Measurements from ENCODE around the gene RIT2. TPM values are rescaled to one million over a fixed set of nuclear protein-coding genes. Genes with fewer than 3 reads are reported as not detected.

Gene RIT2
- polyA plus RNA-seq, 4 donors, result 0.27 TPM; not detected in 3

GRCh38 chr18:42765302-42765701 lies 350.2 kb downstream of the RIT2 start:
- 23 to 37% (median 34%) methylated on average over 2 of the region's 2 CpGs for WGBS, 3 donors
- Histone ChIP-seq H3K4me1 (ENCODE audit: control insufficient read depth in 3 of 3, insufficient read depth in 2 of 3, low read depth in 1 of 3, low read length in 2 of 3) (no peaks in the 10 kb centered on the region), H3K9me3 (ENCODE audit: control insufficient read depth in 2 of 2, insufficient read depth in 1 of 2, low read depth in 1 of 2, low read length in 1 of 2) (peaks cover 0 to 2% of the 10 kb centered on the region in 2 donors), H3K27me3 (ENCODE audit: control insufficient read depth in 3 of 3, insufficient read depth in 3 of 3, low read length in 3 of 3) (no peaks in the 10 kb centered on the region), H3K36me3 (ENCODE audit: control insufficient read depth in 3 of 3, insufficient read depth in 2 of 3, low read depth in 1 of 3, low read length in 3 of 3) (no peaks in the 10 kb centered on the region), H3K27ac (ENCODE audit: low read depth in 1 of 3, low read length in 2 of 3) (no peak overlapping the region), H3K4me3 (ENCODE audit: low read depth in 1 of 3, low read length in 3 of 3) (no peak overlapping the region)
- no peak for FAIRE-seq
- no peak for DNase-seq

- 38 to 65% (median 61%) methylated on average over 1 of the region's 1 CpG for WGBS, 3 donors
- no peak overlapping the region for H3K4me3 ChIP-seq (ENCODE audit: low read depth in 1 of 3, low read length in 3 of 3)
- no peaks in the 10 kb centered on the region for H3K4me1 ChIP-seq (ENCODE audit: control insufficient read depth in 3 of 3, insufficient read depth in 2 of 3, low read depth in 1 of 3, low read length in 2 of 3)
- no peak for DNase-seq
- no peaks in the 10 kb centered on the region for H3K9me3 ChIP-seq (ENCODE audit: control insufficient read depth in 2 of 2, insufficient read depth in 1 of 2, low read depth in 1 of 2, low read length in 1 of 2)
- H3K36me3 ChIP-seq (ENCODE audit: control insufficient read depth in 3 of 3, insufficient read depth in 2 of 3, low read depth in 1 of 3, low read length in 3 of 3), result no peaks in the 10 kb centered on the region
- H3K27me3 ChIP-seq (ENCODE audit: control insufficient read depth in 3 of 3, insufficient read depth in 3 of 3, low read length in 3 of 3), result no peaks in the 10 kb centered on the region
- FAIRE-seq, result no peak
- no peak overlapping the region for H3K27ac ChIP-seq (ENCODE audit: low read depth in 1 of 3, low read length in 2 of 3)
Measured at GRCh38 chr18:42760290-42760689, 355.2 kb downstream of the RIT2 start.

- H3K4me3 ChIP-seq (ENCODE audit: low read depth in 1 of 3, low read length in 3 of 3), result no peak overlapping the region
- no peak overlapping the region for H3K27ac ChIP-seq (ENCODE audit: low read depth in 1 of 3, low read length in 2 of 3)
- H3K4me1 ChIP-seq (ENCODE audit: control insufficient read depth in 3 of 3, insufficient read depth in 2 of 3, low read depth in 1 of 3, low read length in 2 of 3), result no peaks in the 10 kb centered on the region
- WGBS, 3 donors, result 62 to 79% (median 67%) methylated on average over 2 of the region's 2 CpGs
- no peak for DNase-seq
- FAIRE-seq, result no peak
- no peaks in the 10 kb centered on the region for H3K9me3 ChIP-seq (ENCODE audit: control insufficient read depth in 2 of 2, insufficient read depth in 1 of 2, low read depth in 1 of 2, low read length in 1 of 2)
- H3K27me3 ChIP-seq (ENCODE audit: control insufficient read depth in 3 of 3, insufficient read depth in 3 of 3, low read length in 3 of 3), result no peaks in the 10 kb centered on the region
- no peaks in the 10 kb centered on the region for H3K36me3 ChIP-seq (ENCODE audit: control insufficient read depth in 3 of 3, insufficient read depth in 2 of 3, low read depth in 1 of 3, low read length in 3 of 3)
Measured at GRCh38 chr18:42758852-42759251, 356.6 kb downstream of the RIT2 start.

GRCh38 chr18:42756214-42756613 lies 359.3 kb downstream of the RIT2 start:
- Histone ChIP-seq H3K9me3 (ENCODE audit: control insufficient read depth in 2 of 2, insufficient read depth in 1 of 2, low read depth in 1 of 2, low read length in 1 of 2) (no peaks in the 10 kb centered on the region), H3K27ac (ENCODE audit: low read depth in 1 of 3, low read length in 2 of 3) (no peak overlapping the region), H3K36me3 (ENCODE audit: control insufficient read depth in 3 of 3, insufficient read depth in 2 of 3, low read depth in 1 of 3, low read length in 3 of 3) (no peaks in the 10 kb centered on the region), H3K27me3 (ENCODE audit: control insufficient read depth in 3 of 3, insufficient read depth in 3 of 3, low read length in 3 of 3) (no peaks in the 10 kb centered on the region), H3K4me1 (ENCODE audit: control insufficient read depth in 3 of 3, insufficient read depth in 2 of 3, low read depth in 1 of 3, low read length in 2 of 3) (no peaks in the 10 kb centered on the region), H3K4me3 (ENCODE audit: low read depth in 1 of 3, low read length in 3 of 3) (no peak overlapping the region)
- FAIRE-seq (no peak), DNase-seq (no peak)
- 82 to 89% (median 83%) methylated on average over 3 of the region's 3 CpGs for WGBS, 3 donors

- no peak for FAIRE-seq
- H3K27me3 ChIP-seq (ENCODE audit: control insufficient read depth in 3 of 3, insufficient read depth in 3 of 3, low read length in 3 of 3), result no peaks in the 10 kb centered on the region
- DNase-seq, result no peak
- WGBS, 3 donors, result 79 to 84% (median 84%) methylated on average over 4 of the region's 4 CpGs
- H3K9me3 ChIP-seq (ENCODE audit: control insufficient read depth in 2 of 2, insufficient read depth in 1 of 2, low read depth in 1 of 2, low read length in 1 of 2), result no peaks in the 10 kb centered on the region
- no peak overlapping the region for H3K4me3 ChIP-seq (ENCODE audit: low read depth in 1 of 3, low read length in 3 of 3)
- no peaks in the 10 kb centered on the region for H3K36me3 ChIP-seq (ENCODE audit: control insufficient read depth in 3 of 3, insufficient read depth in 2 of 3, low read depth in 1 of 3, low read length in 3 of 3)
- no peaks in the 10 kb centered on the region for H3K4me1 ChIP-seq (ENCODE audit: control insufficient read depth in 3 of 3, insufficient read depth in 2 of 3, low read depth in 1 of 3, low read length in 2 of 3)
- no peak overlapping the region for H3K27ac ChIP-seq (ENCODE audit: low read depth in 1 of 3, low read length in 2 of 3)
Measured at GRCh38 chr18:42752916-42753315, 362.6 kb downstream of the RIT2 start.

- H3K36me3 ChIP-seq (ENCODE audit: control insufficient read depth in 3 of 3, insufficient read depth in 2 of 3, low read depth in 1 of 3, low read length in 3 of 3), result no peaks in the 10 kb centered on the region
- no peak overlapping the region for H3K4me3 ChIP-seq (ENCODE audit: low read depth in 1 of 3, low read length in 3 of 3)
- DNase-seq, result no peak
- no peak overlapping the region for H3K27ac ChIP-seq (ENCODE audit: low read depth in 1 of 3, low read length in 2 of 3)
- WGBS, 3 donors, result 74 to 89% (median 85%) methylated on average over 1 of the region's 1 CpG
- no peak for FAIRE-seq
- no peaks in the 10 kb centered on the region for H3K4me1 ChIP-seq (ENCODE audit: control insufficient read depth in 3 of 3, insufficient read depth in 2 of 3, low read depth in 1 of 3, low read length in 2 of 3)
- H3K9me3 ChIP-seq (ENCODE audit: control insufficient read depth in 2 of 2, insufficient read depth in 1 of 2, low read depth in 1 of 2, low read length in 1 of 2), result no peaks in the 10 kb centered on the region
- H3K27me3 ChIP-seq (ENCODE audit: control insufficient read depth in 3 of 3, insufficient read depth in 3 of 3, low read length in 3 of 3), result no peaks in the 10 kb centered on the region
Measured at GRCh38 chr18:42746794-42747193, 368.7 kb downstream of the RIT2 start.

- Histone ChIP-seq H3K36me3 (ENCODE audit: control insufficient read depth in 3 of 3, insufficient read depth in 2 of 3, low read depth in 1 of 3, low read length in 3 of 3) (no peaks in the 10 kb centered on the region), H3K4me1 (ENCODE audit: control insufficient read depth in 3 of 3, insufficient read depth in 2 of 3, low read depth in 1 of 3, low read length in 2 of 3) (no peaks in the 10 kb centered on the region), H3K9me3 (ENCODE audit: control insufficient read depth in 2 of 2, insufficient read depth in 1 of 2, low read depth in 1 of 2, low read length in 1 of 2) (no peaks in the 10 kb centered on the region), H3K27me3 (ENCODE audit: control insufficient read depth in 3 of 3, insufficient read depth in 3 of 3, low read length in 3 of 3) (no peaks in the 10 kb centered on the region), H3K27ac (ENCODE audit: low read depth in 1 of 3, low read length in 2 of 3) (no peak overlapping the region), H3K4me3 (ENCODE audit: low read depth in 1 of 3, low read length in 3 of 3) (no peak overlapping the region)
- FAIRE-seq (no peak), DNase-seq (no peak)
Measured at GRCh38 chr18:42745931-42746330, 369.6 kb downstream of the RIT2 start.

GRCh38 chr18:42745171-42745570 lies 370.3 kb downstream of the RIT2 start:
- no peak for FAIRE-seq
- H3K4me3 ChIP-seq (ENCODE audit: low read depth in 1 of 3, low read length in 3 of 3), result no peak overlapping the region
- no peaks in the 10 kb centered on the region for H3K9me3 ChIP-seq (ENCODE audit: control insufficient read depth in 2 of 2, insufficient read depth in 1 of 2, low read depth in 1 of 2, low read length in 1 of 2)
- H3K4me1 ChIP-seq (ENCODE audit: control insufficient read depth in 3 of 3, insufficient read depth in 2 of 3, low read depth in 1 of 3, low read length in 2 of 3), result no peaks in the 10 kb centered on the region
- H3K27ac ChIP-seq (ENCODE audit: low read depth in 1 of 3, low read length in 2 of 3), result no peak overlapping the region
- no peak for DNase-seq
- H3K36me3 ChIP-seq (ENCODE audit: control insufficient read depth in 3 of 3, insufficient read depth in 2 of 3, low read depth in 1 of 3, low read length in 3 of 3), result no peaks in the 10 kb centered on the region
- no peaks in the 10 kb centered on the region for H3K27me3 ChIP-seq (ENCODE audit: control insufficient read depth in 3 of 3, insufficient read depth in 3 of 3, low read length in 3 of 3)

- Histone ChIP-seq H3K4me1 (ENCODE audit: control insufficient read depth in 3 of 3, insufficient read depth in 2 of 3, low read depth in 1 of 3, low read length in 2 of 3) (no peaks in the 10 kb centered on the region), H3K4me3 (ENCODE audit: low read depth in 1 of 3, low read length in 3 of 3) (no peak overlapping the region), H3K27ac (ENCODE audit: low read depth in 1 of 3, low read length in 2 of 3) (no peak overlapping the region), H3K36me3 (ENCODE audit: control insufficient read depth in 3 of 3, insufficient read depth in 2 of 3, low read depth in 1 of 3, low read length in 3 of 3) (no peaks in the 10 kb centered on the region), H3K27me3 (ENCODE audit: control insufficient read depth in 3 of 3, insufficient read depth in 3 of 3, low read length in 3 of 3) (no peaks in the 10 kb centered on the region), H3K9me3 (ENCODE audit: control insufficient read depth in 2 of 2, insufficient read depth in 1 of 2, low read depth in 1 of 2, low read length in 1 of 2) (no peaks in the 10 kb centered on the region)
- no peak for DNase-seq
- FAIRE-seq, result no peak
- WGBS, 3 donors, result 53 to 72% (median 58%) methylated on average over 7 of the region's 7 CpGs
Measured at GRCh38 chr18:42743373-42744138, 371.9 kb downstream of the RIT2 start.
